Left lobe of liver (tissue), 2 donors: ENCODE measurements around the gene MYRFL. TPM values are rescaled to one million over a fixed set of nuclear protein-coding genes. Genes with fewer than 3 reads are reported as not detected.

Experiments used
- ATAC-seq: fragments of 200-7000 bp; cut with Tn5 transposase; one replicate; pipeline ENCODE4 v1.9.1; 2020; ENCODE audit warnings: mild to moderate bottlenecking, moderate library complexity
- DNase-seq: peaks from one replicate; pipeline ENCODE4 v3.0.0-alpha.2; 2020; ENCODE audit warnings: low spot score
- total RNA-seq: library from RNA; stranded (reverse); gene quantifications from one replicate; pipeline ENCODE4 v1.2.1, GENCODE V29; 2021
- donor health status: DM: no; HTN: no; CAD: no; lungs with moderate emphysema.
- donor health status: DM: no; HTN: yes; CAD: no.

MYRFL gene
- total RNA-seq, 1 donor from 2014 or later, result 0.08 TPM

DNA sequence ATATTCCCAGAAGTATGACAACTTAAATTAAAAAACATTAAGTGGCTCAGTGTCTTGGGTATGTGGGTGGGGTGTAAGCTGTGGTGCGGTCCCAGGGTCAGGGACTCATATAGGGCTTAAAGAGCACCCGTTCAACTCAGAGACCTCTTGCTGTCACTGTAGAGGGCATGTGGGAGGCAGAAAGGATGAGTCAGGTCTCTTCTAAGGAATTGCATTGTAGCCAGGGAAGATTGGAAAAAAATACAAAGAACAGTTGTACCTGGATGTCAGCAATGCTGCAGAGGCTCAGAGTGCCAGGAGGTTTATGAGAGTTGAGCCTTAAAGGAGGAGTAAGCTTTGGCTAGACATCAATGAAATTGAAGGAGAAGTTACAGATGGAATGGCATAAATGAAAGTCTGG, 104.1 kb downstream of the MYRFL start:
- DNase-seq, result no peak

DNA sequence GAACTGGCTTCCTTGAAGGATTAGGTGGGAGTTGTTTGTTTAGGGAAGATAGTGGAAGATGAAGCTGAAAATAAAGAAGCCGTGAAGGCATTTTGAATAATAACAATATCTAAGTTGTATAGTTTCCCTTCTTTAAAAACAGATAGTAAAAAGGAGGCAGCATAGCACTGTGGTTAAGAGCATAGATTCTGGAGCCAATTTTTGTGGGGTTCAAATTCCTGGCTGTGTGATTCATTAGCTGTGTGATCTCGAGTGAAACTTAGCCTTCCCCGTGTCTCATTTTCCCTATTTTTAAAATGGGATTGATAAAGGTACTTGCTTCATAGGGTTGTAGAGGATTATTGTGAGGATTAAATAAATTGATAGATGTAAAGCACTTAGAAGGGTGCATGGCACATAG, 104.5 kb downstream of the MYRFL start:
- DNase-seq (no peak), ATAC-seq (no peak)

More for the DNA sequence above, 104.1 kb downstream of the MYRFL start:
- ATAC-seq, result no peak

- DNase-seq, result no peak
- no peak for ATAC-seq
Measured at GRCh38 chr12:69931569-69931968, 106.5 kb downstream of the MYRFL start.

DNA sequence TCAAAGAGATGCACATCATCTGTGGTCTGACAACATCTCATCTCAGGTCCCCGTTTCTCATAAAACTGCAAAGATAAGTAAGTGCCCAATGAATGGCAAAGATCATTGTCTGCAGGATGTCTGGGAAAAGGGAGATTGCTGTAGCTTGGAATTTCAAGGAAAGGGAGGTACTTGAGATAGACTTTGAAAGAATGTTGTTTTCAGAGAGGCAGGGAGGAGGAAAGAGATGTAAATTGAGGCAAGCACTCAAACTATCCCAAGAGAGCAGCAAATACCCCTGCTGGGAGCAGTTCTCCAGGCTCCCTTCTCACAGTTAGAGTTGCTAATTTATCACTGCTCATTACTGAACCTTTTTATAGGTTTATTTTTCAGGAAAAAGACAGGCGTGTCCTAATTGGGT, 107.1 kb downstream of the MYRFL start:
- ATAC-seq (no peak), DNase-seq (no peak)

DNA sequence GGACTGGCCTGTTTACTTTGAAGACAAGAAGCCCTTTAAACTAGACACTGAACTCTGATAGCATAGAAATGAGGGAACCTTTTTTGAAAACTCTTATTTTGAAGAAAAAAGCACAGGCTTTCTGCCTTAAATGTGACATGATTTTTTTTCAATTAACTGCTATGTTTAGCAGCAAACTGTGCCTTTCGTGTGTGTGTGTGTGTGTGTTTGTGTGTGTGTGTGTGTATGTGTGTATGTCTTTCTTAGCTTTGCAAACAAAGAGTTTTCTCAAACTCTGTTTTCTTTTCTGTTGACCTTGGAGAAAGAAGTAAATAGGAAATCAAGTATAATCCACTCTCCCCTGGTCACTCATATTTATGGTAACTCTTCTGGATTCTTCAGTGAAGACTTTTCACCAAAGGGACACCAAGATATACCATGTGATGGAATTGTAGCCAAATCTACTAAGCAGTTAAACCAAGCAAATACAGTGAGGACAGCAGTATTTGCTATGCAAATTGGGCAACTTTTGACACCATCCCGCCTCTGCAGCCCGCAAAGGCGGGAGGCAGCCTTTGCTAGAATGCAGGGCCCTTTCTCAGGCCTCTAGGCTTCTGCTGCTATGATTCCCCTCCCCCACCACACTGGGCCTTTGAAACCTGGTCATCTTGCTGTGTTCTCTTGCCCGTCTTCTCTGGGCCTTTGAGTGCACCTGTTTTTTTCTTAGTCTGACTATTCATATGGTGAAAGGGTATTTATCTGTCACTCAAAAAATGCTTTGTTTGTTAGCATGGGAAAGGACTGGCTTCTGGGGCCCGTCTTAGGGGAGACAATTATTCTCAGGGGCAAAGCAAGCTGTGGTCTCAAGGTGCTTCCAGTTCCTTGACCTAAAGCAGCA, 107.9 kb downstream of the MYRFL start:
- ATAC-seq (no peak), DNase-seq (no peak)

DNA sequence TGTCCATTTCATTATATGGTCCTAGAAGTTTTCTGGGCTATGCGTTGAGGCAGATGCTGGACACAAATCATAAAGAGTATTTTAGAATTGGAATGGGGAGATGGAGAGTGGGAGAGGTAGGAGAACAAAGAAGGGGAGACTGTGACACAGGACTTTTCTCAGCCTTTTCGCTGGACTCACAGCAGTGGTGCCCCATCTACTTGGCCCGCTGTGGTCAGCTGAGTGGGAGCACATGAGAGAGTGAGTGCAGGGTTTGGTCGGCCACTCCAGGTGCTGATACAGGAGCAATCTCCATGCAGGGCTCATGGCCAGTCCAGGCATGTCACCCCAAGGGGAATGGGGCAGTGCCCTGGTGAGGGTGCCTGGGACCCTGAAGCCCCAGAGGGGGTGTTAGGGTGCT, 109.0 kb downstream of the MYRFL start:
- ATAC-seq, result no peak
- no peak for DNase-seq

GRCh38 chr12:69935651-69936100, 110.6 kb downstream of the MYRFL start:
- ATAC-seq (no peak), DNase-seq (no peak)

GRCh38 chr12:69936214-69936731, 111.2 kb downstream of the MYRFL start:
- no peak for DNase-seq
- no peak for ATAC-seq

DNA sequence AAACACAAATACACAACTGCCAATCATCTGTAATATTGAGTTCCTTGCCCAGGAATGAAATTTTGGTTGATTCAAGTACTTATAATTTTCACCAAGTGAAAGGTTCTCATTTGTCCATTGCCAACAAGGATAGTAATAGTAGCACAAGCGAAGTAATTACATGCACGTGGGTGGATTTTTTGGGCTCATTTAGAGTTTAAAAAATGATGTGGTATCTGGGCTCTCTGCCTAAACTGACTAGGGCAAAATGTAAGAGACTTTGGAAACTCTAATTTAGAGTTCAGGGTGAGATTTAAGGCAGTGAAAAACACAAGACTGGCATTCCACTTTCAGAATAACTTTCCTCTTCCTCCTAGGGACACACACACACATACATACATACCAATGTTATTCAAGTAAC, 111.7 kb downstream of the MYRFL start:
- DNase-seq (no peak), ATAC-seq (no peak)

DNA sequence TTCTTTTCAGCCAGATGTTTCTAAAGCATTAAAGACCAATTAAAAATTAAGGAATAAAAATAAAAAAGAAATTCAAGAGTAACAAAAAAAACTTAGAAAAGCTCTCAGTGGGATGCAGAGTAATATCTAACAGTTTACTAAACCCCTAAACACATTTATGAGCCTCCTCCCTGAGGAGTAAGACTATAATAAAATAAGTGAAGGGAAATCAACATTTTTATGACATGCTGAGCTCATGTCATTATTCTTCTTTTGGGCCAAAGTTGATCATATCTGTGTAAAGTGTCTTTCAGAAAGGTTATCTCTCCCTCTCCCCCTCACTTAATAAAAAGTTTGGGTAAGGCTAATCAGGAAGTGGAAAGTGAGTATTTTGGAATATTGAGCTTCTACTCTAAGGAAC, 122.1 kb downstream of the MYRFL start:
- no peak for DNase-seq
- no peak for ATAC-seq

DNA sequence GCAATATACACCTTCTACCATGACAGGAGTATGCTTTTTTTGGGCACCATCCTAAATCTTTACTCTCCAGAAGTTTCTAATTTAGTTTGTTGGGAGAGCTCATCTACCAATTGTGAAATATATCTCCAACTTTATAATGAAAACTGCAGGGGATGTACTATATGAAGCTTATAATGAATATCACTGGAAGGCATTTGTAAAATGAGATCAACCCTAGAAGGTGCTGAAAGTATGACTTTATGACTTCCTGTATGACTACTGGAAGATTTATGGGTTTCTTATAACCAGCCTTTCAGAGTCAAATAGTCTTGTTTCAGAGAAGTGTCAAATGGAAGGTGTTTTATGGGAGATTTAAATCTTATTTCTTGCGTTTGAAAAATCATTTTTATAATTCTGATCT, 122.9 kb downstream of the MYRFL start:
- no peak for DNase-seq
- ATAC-seq, result no peak

DNA sequence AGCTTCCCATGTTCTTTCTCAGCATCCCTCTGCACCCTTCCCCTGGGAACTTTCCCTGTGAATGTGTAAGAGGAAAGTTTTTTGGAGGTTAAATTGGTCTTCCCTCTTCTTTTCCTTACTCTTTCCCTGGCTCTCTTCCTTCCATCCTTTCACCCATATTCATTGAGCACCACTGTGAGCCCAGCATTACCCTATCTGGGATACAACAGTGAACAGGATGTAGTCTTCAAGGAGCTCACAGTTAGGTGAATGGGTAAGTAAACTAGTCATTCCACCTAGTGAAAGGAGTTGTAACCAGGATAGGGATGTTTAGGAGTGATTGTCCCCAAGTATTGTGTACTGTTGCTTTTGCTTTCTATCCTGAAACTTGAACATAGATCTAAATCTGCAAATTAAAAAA, 123.8 kb downstream of the MYRFL start:
- DNase-seq, result no peak
- no peak for ATAC-seq

DNA sequence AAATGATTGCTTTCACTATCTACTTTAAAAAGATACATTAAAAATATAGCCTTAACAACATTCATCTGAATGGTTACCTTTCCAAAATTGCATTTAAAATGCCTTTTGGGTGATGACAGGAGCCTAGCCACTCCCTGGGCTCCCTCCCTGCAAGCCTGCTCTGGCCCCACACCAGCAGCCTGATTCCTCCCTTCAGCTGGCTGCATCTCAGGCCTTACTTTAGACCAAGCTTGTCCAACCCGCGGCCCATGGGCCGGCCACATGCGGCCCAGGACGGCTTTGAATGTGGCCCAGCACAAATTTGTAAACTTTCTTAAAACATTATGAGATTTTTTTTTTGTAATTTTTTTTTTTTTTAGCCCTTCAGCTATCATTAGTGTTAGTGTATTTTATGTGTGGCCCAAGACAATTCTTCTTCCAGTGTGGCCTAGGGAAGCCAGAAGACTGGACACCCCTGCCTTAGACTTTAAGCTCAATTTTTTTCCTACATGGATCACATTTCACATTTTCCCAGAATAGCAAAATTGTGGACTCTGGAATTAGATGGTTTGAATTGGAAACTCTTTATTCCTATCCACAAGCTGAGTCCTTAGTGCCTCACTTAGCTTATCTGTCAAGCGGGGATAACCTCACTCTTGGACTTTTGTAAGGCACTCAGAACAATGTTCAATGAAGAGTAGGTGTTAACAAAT, 124.4 kb downstream of the MYRFL start:
- DNase-seq, result no peak
- ATAC-seq, result no peak

DNA sequence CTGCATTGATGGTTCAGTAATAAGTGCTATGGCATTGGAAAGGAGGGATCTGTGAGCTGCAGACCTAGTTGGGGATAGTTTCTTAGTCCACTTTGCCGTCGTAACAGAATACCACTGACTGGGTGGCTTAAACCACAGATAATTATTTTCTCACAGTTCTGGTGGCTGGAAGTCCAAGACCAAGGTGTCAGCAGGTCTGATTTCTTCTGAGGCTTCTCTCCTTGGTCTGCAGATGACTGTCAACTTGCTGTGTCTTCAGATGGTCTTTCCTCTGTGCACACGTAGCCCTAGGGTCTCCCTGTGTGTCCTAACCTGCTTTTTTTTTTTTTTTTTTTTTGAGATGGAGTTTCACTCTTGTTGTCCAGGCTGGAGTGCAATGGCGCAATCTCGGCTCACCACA, 126.1 kb downstream of the MYRFL start:
- no peak for DNase-seq
- no peak for ATAC-seq

- no peak for ATAC-seq
- no peak for DNase-seq
Measured at GRCh38 chr12:69952890-69953289, 127.9 kb downstream of the MYRFL start.

GRCh38 chr12:69961246-69961645, 136.2 kb downstream of the MYRFL start:
- ATAC-seq (no peak), DNase-seq (no peak)

- DNase-seq (no peak), ATAC-seq (no peak)
Measured at GRCh38 chr12:69966409-69966808, 141.4 kb downstream of the MYRFL start.

GRCh38 chr12:69966839-69967238, 141.8 kb downstream of the MYRFL start:
- DNase-seq (no peak), ATAC-seq (no peak)

DNA sequence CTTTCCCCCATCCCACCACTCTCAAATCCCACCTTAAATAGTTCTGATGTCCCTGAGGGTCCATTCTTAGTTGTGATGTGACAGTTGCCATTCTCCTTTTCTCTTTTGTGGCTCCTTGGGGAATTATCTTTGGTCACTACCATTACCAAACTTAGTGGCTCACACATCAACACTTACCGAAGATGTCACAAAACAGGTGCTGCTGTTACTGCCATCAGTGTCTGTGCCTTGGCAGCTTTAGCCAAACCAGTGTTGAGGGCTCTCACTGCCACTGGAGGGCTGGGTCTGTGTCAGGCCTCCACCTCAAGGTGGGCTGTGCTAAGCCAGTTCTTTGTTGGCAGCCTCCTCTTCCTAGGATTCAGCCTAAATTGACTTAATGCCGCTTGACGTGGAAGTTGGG, 144.0 kb downstream of the MYRFL start:
- DNase-seq, result no peak
- ATAC-seq, result no peak

DNA sequence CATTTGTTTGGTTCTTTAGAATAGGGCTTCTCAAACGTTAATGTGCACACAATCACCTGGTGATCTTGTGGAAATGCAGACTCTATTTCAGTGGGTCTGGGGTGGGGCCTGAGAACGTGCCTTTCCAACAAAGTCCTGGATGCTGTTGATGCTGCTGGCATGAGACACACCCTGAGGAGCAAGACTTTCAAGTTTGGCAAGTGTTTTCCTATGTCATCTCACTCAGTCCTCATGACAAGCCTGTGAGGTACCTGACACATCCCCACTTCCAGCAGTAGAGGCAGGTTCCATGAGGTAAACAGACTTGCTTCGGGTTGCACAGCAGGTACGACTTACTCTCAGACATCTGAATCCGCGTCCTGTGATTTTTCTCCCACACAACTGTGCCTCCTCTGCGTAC, 147.1 kb downstream of the MYRFL start:
- no peak for ATAC-seq
- DNase-seq, result no peak

GRCh38 chr12:69978020-69978419, 153.0 kb downstream of the MYRFL start:
- no peak for DNase-seq
- ATAC-seq, result no peak

- ATAC-seq, result no peak
- no peak for DNase-seq
Measured at GRCh38 chr12:69981881-69982475, 157.0 kb downstream of the MYRFL start.
